HG03571 (cell line): ENCODE measurements around the gene CIITA.
A peak's percentile ranks its signal among the peaks of the same experiment; 100 is the strongest.

Source experiments
- ATAC-seq: cut with Tn5 transposase; IDR thresholded peaks from one replicate; pipeline ENCODE4 v1.9.1; 2021; ENCODE audit not compliant: unreplicated experiment

The CIITA gene

GRCh38 chr16:10851512-10851911, 25.5 kb upstream of the CIITA start:
- no peak for ATAC-seq

- no peak for ATAC-seq
These were observed 24.7 kb upstream of the CIITA start for GRCh38 chr16:10852286-10852685.

DNA sequence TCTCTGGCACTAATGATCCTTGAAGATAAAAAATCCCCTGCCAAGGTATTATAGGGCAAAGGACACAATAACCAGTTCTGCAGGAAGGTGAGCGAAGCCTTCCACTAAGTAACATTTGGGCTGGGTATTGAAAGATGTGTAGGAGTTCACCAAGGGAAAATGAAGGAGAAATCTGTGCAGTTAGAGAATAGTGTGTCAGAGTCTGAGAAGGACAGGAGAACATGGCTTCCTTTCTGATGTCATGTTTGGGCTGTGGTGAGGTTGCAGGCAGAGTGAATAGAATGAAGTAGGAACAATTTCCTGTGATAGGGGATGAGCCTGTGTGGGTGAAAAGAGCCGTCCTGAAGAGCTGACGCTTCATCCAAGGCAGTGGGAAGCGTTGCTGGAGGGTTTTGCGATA, 24.1 kb upstream of the CIITA start:
- no peak for ATAC-seq

GRCh38 chr16:10856042-10856441, 21.0 kb upstream of the CIITA start:
- no peak for ATAC-seq

GRCh38 chr16:10858203-10858602, 18.8 kb upstream of the CIITA start:
- ATAC-seq = no peak

GRCh38 chr16:10859020-10859419, 18.0 kb upstream of the CIITA start:
- no peak for ATAC-seq

- ATAC-seq = no peak
These were observed 17.3 kb upstream of the CIITA start for GRCh38 chr16:10859658-10860057.

DNA sequence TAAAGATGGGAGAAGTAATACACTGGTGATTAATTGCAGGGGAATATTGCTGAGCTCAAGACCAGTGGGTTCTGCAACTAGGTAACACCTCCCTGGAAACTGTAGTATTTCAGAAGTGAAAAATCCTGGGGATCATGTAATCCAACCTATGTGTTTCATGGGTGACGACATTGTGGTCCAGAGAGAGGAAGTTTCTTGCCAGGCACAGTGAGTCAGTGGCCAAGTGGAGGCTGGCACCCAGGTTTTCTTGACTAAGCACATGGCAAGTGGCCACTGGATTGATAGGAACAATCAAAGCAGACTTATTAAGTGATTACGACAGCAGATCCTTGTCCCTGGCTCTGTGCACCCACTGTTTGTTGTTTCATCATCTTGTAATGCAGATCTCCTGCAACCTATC, 14.6 kb upstream of the CIITA start:
- ATAC-seq = no peak

DNA sequence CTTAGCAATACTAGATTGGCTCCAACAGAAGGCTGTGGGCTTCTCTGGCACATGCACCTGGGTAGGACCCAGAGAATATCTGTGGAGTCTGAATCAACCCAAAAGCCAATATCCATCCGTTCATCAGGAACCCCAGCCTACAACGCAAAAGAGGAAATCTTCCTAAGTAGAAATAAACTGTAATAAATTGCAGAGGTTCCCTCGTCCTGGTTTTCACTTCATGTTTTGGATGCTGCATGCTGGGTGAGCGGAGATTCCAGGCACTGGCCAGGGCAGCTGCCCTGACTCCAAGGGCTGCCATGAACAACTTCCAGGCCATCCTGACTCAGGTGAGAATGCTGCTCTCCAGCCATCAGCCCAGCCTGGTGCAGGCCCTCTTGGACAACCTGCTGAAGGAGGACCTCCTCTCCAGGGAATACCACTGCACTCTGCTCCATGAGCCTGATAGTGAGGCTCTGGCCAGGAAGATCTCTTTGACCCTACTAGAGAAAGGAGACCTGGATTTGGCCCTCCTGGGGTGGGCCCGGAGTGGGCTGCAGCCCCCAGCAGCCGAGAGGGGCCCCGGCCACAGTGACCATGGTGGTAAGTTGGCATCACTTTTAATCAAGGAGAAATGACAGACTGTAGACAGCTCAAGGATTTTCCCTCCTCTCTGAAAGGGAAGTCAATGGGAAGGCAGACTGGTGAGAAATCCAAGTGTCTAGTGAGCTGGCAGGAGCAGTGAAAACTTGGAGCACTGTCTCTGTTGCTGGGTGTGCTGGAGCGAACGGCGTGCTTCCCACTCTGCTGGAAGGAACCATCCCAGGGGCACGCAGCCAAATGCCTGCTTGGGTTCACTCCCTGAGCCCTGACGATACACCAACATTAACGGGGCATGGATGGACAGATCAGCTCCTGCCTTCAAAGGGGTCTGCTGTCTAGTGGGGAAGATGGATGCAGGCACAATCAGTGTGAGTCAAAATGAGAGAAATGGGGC, 10.7 kb upstream of the CIITA start:
- ATAC-seq = no peak

GRCh38 chr16:10867199-10867598, 9.8 kb upstream of the CIITA start:
- no peak for ATAC-seq

DNA sequence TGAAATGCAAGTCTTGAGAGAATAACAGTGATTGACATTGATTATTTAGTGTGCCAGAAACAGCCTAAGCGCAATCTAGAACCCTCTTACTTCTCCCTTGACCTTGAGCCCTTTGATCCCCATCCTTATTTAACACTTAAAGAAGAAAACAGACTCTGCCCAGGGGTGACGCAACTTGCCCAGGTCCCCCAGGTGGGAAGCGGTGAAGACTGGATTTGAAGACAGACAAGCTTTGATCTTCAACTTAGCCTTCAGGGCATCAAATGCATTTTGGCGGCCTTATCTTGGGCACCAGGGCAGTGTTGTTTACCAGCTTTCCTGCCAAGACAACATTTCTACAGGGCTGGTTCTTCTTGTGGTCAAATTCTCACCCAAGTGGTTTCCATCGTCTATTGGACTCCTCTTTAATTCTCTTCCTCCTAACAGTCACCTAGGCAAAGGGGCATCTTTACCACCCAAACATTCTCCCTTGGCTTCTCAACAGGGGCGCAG, 8.9 kb upstream of the CIITA start:
- no peak for ATAC-seq

DNA sequence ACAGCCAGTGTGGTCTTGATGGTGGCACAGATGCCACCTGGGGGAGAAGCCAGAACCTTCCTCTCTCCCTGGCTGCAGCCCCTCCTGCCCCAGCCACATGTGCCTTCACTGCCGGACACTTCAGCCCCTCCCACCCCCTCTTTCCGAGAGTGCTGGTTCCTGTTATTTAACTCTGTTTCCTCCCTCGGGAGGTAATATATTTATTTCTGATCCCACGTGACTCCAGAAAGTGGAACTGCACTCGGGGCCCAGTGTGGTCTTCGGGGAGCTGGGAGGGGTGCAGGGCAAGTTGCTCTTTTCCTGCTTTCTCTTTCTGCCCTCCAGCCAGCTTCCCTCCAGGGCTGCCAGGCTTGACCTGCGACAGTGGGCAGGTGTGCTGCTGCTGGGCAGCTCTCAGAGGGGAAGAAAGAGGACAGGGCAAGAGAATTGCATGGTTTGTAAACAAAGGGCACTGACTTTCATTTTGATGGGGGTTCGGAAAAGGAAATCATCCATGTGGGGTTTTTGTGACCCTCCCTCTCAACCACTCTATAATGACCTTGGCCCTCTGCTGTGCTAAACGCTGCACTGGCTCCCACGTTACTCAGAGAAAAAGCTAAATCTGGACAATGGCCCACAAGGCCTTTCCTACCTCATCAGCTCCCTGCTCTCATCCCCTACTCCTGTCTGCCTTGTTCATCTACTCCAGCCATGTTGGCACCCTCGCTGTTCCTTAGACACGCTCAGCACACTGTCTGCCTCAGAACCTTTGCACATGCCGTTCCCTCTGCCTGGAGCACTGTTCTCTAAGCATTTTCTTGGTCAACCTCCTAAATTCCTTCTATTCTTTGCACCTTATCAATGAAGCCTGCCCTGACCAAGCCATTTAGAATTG, 8.2 kb upstream of the CIITA start:
- peak; percentile 55 for ATAC-seq

GRCh38 chr16:10870137-10870776, 6.7 kb upstream of the CIITA start:
- ATAC-seq = no peak

DNA sequence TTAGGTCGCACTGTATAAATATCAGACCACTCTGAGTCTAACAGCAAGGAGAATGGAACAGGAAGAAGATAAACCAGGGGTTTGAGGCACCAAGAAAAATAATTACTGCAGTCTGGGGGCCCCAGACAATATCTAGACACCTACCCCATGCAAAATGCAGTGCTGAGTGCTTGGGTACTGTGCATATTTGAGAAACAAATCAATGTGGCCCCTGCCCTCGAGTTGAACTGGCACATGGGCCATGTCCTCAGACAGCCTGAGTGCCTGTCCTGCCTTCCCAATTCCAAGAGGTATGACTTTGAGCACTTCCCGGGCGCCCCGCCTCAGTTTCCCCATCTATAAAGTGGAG, 6.2 kb upstream of the CIITA start:
- no peak for ATAC-seq

DNA sequence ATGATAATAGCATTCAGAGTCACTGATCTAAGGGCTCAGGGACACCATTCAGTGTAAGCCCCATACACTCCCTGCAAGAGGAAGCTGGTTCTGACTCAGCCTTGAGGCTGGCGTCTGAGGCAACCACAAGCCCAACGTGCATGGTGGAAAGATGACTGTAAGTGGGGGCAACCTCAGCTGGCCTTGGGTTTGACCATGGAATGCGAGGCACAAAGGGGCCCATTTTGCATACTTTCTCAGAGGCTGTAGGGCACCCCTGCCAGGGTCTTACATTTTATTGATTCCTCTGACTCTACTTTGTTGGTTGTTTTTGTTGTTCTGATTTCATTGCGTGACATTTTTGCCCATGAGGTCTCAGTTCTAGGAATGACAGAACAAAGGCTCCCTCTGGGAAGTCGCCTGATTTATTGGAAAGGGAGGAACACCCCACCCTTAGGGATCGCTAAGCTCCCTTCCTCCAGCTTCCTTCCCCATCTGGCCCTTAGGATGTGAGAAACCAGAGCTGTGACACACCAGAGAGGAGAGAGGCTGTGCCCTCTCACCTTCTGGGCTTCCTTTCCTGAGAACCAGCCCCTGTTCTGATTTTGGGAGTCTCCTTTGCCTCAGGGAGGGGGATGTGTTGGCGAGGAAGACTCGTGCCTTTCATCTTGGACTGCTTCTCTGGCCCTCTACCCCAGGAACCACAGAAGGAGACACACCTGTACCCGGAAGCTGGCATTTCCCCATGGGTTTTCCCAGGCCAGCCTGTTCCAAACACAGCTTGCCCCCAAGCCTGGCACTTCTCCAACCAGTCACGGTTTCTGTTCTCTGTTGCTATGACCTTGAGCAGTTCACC, 5.6 kb upstream of the CIITA start:
- ATAC-seq = peak; percentile 44

DNA sequence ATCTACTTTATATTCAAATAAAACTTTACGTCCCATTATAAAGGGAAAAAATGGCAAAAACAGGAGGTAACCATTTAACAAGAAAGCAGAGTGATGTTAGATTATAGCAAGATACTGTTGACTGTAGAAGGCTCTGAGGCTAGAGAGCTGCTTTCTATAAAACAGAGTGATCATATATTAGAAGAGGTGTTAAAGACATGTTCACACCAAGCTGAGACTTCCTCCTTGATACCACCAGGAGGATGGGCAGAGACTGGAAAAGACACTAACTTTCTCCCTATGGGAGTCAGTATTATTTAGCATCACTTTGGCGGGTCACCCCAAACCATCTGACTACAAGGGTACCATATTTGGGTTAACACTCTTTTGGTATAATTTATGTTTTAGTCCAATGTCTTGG, 687 bp upstream of the CIITA start:
- no peak for ATAC-seq

DNA sequence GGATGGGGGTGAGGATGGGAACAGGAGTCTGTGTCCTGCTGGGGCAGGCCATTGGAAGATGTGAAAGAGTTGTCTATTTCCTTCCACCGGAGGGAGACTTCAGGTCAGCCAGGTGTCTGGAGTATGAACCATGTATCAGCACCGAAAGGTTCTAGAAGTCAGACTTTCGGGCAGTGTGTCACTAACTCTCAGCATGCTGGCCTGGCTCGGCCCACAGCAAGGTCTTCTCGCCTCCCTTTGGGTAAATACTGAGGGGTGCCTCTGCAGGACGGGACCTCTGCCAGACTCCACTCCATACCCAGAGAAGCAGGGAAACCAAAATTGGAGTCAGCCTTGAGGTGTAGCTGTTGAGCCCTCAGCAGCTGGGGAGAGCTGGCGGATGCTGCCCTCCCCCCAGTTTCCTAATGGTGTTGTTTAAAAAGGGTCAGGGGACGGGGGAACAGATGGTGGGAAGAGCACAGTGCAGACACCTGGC, 507 bp downstream of the CIITA start:
- no peak for ATAC-seq

DNA sequence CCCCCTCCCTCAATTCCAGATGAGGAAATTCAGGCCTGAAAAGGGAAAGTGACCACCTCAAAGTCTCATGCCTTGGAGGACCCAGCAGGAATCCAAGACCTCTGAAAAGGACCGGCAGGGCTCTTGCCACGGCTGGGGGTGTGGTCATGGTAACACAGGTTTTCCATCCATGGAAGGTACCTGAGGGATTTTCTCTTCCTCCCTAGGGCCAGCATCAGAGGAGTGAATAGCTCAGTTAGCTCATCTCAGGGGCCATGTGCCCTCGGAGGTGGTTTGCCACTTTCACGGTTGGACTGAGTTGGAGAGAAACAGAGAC, 1.3 kb downstream of the CIITA start:
- no peak for ATAC-seq

DNA sequence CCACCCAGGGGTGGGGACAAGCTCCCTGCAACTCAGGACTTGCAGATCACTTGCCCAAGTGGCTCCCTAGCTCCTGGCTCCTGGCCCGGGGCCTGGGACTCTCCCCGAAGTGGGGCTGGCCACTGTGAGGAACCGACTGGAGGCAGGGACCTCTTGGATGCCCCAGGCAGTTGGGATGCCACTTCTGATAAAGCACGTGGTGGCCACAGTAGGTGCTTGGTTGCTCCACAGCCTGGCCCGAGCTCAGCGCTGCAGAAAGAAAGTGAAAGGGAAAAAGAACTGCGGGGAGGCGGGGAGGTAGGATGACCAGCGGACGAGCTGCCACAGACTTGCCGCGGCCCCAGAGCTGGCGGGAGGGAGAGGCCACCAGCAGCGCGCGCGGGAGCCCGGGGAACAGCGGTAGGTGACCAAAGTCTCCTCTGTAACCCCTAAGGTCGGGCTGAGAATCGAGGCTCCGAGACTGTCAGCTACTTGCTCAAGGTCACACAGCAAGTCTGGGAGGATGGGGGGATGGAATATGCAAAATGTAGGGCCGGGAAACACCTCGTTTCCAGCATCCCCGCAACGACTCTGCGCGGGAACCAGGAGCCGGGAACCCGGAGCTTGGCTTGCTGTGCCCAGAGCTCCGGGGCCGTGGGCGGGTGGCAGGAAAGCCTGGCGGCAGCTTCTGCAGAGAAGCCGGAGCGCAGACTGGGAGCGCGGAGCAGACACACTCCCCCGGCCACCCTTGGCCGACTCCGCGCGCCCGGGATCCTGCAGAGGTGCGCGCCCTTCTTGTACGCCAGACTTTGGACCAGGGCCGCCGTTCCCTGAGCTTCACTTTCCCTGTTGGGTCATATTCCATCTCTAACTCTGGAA, 1.9 kb downstream of the CIITA start:
- no peak for ATAC-seq
